ENCODE data around the gene RORC.

DNA sequence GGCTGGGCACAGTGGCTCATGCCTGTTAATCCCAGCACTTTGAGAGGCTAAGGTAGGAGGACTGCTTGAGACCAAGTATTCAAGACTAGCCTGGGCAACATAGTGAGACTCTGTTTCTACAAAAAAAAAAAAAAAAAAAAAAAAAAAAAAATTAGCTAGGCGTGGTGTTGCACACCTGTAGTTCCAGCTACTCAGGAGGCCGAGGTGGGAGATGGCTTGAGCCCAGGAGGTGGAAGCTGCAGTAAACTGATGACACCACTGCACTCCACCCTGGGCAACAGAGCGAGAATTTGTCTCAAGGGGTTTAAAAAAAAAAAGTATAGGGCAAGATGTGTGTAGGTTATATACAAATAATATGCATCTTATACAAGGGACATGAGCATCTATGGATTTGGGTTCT lies 43.9 kb downstream of the RORC start:
- TF ChIP-seq, protein P1, sequence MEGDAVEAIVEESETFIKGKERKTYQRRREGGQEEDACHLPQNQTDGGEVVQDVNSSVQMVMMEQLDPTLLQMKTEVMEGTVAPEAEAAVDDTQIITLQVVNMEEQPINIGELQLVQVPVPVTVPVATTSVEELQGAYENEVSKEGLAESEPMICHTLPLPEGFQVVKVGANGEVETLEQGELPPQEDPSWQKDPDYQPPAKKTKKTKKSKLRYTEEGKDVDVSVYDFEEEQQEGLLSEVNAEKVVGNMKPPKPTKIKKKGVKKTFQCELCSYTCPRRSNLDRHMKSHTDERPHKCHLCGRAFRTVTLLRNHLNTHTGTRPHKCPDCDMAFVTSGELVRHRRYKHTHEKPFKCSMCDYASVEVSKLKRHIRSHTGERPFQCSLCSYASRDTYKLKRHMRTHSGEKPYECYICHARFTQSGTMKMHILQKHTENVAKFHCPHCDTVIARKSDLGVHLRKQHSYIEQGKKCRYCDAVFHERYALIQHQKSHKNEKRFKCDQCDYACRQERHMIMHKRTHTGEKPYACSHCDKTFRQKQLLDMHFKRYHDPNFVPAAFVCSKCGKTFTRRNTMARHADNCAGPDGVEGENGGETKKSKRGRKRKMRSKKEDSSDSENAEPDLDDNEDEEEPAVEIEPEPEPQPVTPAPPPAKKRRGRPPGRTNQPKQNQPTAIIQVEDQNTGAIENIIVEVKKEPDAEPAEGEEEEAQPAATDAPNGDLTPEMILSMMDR (conservative IDR thresholded peaks at IDR 0.05 in 1 of 2, IDR thresholded peaks at IDR 0.05 in 1 of 2; ENCODE audit: low read depth in 1 of 2, low read length in 2 of 2): no peak
- TF ChIP-seq EZH2 (IDR thresholded peaks at IDR 0.05; ENCODE audit: low read length, missing control alignments): no peak

Measured in fibroblast of lung (primary cell).